ENCODE measurements around the gene FAT1.

Gene FAT1

DNA sequence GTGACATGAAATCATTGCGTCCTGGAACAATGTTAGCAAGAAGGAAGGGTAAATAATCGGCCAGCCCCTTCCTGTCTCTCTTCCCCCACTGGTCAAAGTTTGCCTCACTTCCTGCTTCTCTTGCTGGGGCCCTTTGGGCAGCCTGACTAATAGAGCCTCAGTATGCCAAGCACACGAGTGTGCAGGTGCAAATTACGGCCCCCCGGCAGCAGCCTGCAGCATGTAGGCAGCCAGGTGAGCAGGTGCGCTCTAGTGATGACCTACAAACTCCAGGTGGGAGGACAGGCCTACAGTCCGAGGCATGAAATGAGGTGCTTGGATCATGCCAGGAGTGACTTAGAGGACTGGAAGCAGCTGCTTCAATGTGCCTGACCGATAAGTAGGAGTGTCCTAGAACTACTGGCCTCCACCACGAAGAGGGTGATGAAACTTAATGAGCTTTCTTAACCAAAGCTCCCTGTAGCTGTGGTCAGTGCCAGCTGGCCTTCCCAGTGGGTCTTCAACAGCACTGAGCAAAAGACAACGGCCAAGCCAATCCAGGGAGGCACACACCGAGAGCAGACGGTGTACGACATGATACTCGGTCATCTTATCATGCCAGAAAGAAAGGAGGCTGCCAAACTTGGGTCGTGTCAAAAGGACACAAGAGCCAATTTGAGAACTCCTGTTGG, 26.1 kb upstream of the FAT1 start:
- no peak for DNase-seq

- DNase-seq = no peak
Observed at GRCh38 chr4:186746581-186746980, 22.9 kb upstream of the FAT1 start.

GRCh38 chr4:186743261-186743660, 19.6 kb upstream of the FAT1 start:
- no peak for DNase-seq

- DNase-seq = no peak
Observed at GRCh38 chr4:186740822-186741221, 17.2 kb upstream of the FAT1 start.

- DNase-seq = no peak
Observed at GRCh38 chr4:186739802-186740434, 16.3 kb upstream of the FAT1 start.

DNA sequence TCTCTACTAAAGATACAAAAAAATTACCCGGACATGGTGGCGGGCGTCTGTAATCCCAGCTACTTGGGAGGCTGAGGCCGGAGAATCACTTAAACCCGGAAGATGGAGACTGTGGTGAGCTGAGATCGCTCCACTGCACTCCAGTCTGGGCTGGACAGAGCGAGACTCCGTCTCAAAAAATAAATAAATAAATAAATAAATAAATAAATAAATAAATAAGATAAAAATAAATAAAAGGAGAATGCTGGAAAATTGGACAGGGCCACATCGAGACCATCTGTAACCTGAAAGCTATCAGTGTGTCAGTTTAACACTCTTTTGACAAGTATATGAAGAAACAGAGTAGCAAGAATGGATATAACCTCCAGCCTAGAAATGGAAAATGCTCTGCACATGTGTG, 15.7 kb upstream of the FAT1 start:
- no peak for DNase-seq

GRCh38 chr4:186738421-186738820, 14.8 kb upstream of the FAT1 start:
- no peak for DNase-seq

GRCh38 chr4:186737427-186737826, 13.8 kb upstream of the FAT1 start:
- no peak for DNase-seq

DNA sequence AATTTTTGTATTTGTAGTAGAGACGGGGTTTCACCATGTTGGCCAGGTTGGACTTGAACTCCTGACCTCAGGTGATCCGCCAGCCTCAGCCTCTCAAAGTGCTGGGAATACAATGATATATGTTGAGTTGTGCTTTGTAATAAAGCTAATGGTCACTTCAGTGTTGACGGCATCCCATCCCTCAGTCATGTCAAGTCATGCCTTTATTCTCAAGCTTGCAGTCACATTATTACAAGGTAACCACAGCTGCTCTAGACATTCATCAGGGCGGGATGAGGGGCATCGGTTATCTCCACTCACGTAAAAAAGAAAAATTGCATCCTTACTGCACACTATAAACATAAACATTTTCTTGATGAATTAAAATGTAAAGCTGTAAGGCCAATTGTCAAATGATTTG, 12.8 kb upstream of the FAT1 start:
- no peak for DNase-seq

DNA sequence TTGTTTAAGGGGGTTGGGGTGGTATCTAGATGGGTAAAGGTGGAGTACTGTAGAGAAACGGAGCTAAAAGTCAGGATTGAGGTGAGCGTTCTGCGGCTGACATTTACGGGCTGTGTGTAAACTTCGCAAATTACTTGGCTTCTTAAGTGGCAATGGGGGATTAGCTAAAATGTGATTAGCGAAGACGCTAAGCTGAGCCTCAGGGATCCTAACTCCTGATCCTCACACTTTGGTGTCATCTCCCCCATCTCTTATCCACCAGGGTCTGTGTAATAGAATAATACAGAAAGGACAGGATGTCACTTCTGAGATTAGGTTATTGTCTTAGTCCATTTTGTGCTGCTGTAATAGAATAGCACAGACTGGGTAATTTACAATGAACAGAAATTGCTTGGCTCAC, 10.6 kb upstream of the FAT1 start:
- DNase-seq = no peak

DNA sequence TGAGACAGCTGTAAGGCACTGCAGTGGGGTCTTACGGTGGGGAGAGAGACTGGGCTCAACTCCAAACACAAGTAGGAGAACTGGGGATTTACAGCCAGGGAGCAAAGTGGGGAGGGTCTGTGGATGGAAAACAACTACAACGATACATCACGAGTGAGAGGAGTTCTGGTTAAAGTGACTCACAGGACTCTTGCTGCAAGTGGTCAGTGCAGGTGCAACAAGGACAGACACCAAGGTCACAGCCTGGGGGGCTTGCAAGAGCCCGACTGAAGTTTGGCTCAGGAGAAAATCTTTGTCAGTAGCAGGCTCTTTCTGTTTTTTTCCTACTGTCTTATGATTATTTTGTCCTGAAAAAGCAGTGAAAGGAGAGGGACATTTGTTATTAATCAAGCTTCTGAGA, 10.1 kb upstream of the FAT1 start:
- DNase-seq = no peak

DNA sequence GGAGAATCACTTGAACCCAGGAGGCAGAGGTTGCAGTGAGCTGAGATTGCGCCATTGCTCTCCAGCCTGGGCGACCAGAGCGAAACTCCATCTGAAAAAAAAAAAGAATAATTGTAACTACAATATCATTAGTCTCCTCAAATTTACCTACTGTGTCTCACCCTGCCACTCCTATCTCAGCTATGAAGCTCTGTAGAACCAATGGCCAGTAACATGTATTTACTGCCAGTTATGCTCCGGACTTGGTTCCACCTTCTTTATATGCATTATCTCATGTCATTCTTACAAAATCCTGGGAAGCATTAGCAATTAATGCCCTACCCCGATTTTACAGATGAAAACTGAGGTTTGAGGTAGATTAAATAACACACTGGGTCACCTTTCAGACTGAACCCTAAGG, 7.0 kb upstream of the FAT1 start:
- DNase-seq = no peak

DNA sequence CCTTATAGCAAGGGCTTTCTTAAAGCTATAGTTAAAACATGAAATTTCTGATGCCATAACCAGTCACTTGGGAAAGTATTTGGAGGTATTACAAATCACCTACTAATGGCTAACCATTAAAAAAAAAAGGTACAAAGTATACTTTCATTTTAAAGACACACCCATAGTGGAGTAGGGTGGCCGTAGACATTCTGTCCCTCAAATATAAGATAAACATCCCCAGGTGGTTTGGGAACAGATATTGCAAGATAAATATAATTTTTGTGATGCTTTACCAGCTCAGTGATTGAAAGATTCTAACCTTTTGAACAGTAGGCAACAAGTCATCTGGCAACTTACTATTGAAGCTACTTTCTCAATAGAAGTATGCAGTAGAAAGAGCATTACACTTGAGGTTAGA, 6.2 kb upstream of the FAT1 start:
- no peak for DNase-seq

- no peak for DNase-seq
Observed at GRCh38 chr4:186728631-186729271, 5.1 kb upstream of the FAT1 start.

DNA sequence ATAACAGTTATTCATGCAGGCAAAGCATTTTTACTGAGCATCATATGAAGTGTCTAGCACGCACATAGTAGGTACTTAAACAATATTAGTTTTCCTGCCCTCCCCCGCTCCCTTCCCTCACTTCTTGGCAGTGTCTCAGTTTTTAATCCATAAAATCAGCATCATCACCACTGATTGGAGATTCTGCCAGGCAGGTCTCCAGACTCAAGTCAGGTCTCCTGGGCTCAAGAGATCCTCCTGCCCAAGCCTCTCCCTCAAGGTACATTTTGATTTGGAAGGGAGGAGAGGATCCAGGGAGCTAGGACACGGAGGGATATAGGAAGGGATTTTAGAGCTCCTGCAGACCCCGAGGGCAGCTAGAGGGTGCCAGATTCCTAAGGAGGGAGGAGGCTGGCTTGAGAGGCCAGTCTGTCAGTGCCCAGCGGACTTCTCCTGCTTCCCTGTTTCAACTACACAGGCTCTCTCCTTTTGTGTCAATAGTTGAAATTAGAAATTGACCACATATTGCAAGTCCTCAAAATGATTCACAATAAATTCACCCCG, 4.4 kb upstream of the FAT1 start:
- no peak for DNase-seq

DNA sequence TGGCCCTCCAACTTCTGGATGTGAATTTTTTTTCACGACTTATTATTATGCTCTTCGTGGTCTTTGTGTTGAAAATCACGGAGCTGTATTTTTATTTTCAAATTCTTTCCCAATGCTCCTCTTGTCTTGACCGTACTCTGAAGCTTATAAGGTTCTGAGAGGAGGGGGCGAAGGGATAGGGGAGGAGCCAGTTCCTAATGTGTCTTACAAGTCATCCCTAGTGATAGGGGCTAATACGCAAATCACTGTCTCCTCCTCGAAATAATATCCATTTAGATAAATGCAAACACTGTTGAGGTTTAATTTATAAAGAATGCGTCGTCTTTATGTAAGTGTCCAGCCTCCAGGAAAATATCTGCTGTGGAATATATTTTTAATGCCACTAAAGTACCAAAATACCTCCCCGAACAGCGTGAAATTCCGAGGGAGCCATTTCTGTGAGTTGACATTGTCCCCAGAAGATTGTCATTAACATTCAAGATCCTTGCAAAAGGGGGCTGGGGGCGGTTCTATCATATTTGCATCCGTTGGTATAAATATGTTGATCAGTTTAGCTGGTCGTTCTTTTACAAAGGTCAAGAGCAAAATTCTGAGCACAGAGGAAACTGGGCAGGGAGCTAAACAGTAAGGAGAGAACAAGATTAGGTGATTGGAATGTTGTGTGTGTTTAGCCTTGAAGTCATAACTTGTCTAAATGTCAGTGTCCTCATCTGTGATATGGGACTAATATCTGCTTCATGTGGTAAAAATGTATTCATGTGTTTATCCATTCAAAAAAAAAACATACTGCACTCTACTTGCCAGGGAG, 3.7 kb upstream of the FAT1 start:
- DNase-seq = no peak

DNA sequence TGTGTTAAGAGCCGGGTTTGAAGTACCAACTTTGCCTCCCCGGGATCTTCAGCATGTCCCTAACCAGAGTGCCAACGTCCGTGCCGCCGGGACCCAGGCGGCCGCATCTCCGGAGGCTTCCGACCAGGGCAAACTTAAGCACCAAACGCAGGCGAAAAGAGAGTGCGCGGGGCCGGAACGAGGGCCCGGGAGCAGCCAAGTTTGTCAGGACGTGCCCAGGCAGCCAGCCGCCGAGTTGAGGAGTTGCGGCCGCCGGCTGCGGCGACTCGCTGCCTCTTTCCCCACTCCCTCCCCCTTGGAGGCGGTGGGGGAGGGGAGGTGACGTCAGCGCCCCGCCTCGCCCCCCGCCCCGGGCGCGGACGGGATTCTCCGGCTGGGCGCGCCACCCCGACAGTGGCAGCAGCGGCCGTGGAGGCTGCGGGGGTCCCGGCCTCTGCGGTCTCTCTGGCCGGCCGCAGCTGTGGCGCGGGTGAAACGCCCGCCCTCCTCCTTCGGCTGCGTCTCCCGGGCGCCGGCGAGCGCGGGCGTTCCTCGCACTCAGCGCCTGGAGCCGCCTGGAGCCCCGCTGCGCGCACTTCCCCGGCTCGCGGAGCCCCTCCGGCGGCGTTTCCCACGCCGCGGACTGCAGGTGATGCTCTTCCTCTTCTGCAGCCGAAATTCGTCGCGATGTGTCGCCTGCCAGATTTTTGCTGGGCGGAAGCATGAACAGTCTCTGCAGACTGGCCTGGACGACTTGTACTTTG, 2.9 kb upstream of the FAT1 start:
- no peak for DNase-seq

DNA sequence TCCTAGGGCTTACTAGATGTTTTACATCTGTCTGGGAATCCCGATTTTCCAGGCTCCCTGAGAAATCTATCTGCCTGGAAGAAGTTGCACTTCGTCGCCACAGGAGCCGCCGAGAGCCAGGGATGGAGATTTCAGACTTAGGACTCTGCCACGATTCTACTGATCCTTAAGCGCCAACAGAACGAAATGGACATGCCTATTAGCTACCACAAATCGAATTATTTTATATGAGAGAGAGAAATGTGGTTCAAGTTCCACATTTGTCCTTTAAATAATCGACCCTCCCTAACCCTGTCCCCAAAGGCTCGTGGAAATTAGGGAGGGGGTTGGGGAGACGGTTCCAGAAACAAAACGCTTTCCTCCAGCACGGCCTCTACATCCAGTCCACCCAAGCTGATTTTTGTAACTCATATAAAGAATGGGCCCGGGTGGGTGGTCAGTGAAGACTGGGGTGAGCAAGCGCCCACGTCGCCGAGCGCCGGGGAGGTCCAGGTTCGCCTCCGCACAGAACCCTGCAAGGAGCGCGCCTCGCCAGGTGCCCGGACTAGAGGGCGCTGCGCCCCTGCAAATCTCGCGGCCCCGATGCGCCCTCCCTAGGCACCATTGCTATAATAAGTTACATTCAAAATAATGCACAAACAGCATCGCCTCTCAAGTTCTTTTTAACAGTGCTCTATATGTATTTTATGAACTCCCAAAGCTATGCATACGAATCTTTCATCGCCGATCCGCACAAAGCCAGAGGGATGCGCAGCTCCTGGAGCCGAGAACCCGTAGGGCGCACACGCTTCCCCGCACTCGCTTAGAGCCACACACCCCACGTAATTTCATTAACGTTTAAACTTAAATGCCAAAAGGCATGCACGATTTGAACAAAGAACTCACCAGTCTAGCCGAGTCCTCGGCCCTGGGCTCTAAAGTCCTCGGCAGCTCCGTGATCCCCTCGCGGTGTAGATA, 2.1 kb upstream of the FAT1 start:
- no peak for DNase-seq

DNA sequence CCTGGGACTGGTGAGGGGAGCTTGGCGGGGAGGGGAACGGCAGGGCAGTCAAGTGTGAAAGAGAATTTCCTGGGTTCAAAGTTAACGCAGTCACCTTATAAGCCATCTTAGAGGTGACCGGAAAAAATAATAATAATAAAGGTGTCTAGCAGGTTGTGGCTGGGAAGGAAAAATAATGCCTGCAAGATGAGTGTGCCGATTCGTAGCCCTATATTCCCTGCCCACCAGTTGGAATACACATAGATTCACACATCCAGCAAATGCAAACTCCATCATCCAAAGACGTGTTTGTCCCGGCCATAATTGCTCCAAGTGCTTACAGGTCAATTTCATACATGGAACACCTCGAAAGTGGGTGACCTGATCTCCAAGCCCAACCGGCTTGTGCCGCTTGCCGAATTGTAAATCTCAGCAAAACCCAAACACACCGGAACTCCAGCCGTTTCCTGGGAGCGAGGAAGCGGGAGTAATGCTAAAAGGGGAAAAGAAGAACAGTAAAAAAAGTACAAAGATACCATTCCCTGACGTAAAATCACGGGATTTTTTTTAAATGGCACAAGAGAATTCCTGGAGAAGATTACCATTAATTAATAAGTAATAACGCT, 1.3 kb upstream of the FAT1 start:
- DNase-seq = no peak

DNA sequence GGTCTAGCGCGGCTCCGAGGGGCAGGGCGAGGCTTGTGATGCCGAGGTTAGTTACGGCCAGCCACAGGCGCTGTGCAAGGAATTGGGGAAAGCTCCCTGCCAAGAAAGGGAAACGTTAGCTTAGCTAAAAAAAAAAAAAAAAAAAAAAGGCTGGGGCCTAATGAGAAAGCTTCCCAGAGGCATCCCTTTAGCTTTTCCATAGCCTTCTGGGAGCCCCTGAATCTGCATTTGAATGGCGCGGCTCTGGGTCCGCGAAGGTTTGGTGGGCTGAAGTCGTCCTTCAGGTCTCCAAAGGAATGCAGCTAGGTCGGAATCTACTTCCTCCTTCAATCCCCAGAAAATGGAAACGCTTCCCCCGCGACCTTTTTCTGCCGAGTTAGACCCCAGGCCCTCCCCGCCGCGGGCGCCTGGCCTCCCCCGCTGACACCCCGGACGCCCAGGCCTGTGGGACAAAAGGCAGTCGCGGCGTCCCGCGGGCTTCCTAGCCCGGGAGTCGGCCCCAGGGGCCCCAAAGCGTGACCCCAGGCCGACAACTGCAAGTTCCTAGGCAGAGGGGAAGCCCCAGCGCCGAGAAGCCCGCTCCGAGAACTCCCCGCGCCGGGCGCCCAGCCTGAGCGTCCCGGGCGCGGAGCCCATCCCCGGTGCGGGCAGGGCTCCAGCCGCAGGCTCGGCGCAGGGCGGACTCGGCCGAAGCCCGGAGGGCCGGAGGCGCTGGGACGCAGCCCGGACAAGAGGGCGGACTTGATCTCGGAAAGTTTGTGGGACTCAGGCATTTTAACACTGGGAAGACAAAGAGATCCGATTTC, 605 bp upstream of the FAT1 start:
- no peak for DNase-seq

All from activated CD4-positive, alpha-beta T cell treated with anti-CD3 and anti-CD28 coated beads for 1 hour (primary cell).